GM10266 (cell line): ENCODE measurements around the gene SLC35F6.
"Not testable (repeated sequence)": the region's sequence is repeated elsewhere in the genome, so short reads cannot be mapped to it uniquely, and the experiment has no call there.

Experiments
- DNase-seq: peaks from one replicate; pipeline ENCODE4 v3.0.0; 2012; ENCODE audit errors: extremely low spot score
- CTCF ChIP-seq: IDR thresholded peaks from 2 replicates; pipeline ENCODE4 v1.5.1; 2012; ENCODE audit warnings: mild to moderate bottlenecking, low read depth; ENCODE audit not compliant: control insufficient read depth, insufficient read depth; ENCODE audit errors: missing control alignments

The SLC35F6 gene

DNA sequence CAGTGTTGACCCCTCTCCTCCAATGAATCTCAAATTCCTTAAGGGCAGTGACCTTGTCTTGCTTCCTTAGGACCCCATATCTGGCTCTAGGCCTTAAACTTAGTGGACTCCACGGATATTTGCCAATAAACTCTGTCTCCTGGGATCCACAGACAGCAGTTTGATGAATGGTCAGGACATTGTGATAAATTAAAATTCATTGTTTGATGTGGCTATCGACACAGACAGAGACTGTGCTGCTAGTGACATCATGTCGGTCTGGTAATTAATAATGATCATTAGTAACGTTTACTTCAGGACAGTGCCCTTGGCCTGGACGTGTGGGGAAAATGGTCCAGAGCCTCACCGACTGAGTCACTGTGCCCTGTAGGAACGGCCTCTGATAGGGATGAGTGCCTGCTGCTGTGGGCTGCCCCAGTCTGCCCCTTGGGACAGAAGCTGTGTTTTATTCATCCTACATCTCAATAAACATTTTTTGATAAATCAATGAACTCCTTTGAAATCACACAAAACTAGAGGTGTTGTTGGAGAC lies 5.2 kb upstream of the SLC35F6 start:
- DNase-seq: no peak
- no peak for TF ChIP-seq CTCF

DNA sequence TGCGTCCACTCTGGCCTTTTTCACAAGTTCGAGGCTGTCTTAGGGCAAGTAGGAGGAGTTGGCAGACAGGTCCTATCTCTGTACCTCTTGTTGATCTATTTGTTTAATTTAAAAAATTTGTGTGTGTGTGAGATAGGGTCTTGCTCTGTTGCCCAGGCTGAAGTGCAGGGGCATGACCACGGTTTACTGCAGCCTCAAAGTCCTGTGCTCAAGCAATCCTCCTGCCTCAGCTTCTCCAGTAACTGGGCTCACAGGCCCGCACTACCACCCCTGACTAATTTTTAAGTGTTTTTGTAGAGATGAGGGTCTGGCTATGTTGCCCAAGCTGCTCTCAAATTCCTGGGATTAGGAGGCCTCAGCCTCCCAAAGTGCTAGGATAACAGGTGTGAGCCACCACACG lies 4.2 kb upstream of the SLC35F6 start:
- TF ChIP-seq CTCF: no peak
- DNase-seq: no peak

DNA sequence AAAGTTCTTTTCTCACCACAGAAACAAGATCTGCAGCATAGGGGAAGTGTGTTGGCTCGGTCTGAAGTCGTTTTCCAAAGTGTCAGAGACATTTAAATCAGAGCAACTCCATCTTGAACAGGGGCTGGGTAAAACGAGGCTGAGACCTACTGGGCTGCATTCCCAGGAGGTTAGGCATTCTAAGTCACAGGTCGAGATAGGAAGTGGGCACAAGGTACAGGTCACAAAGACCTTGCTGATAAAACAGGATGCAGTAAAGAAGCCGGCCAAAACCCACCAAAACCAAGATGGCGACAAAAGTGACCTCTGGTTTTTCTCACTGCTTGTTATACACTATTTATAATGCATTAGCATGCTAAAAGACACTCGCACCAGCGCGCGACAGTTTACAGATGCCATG lies 3.1 kb upstream of the SLC35F6 start:
- not testable (repeated sequence) for DNase-seq

- no peak for DNase-seq
- TF ChIP-seq CTCF: no peak
These were observed 1.1 kb upstream of the SLC35F6 start for GRCh38 chr2:26763019-26763418.

GRCh38 chr2:26764906-26765305 lies 822 bp downstream of the SLC35F6 start:
- no peak for TF ChIP-seq CTCF
- DNase-seq: no peak

DNA sequence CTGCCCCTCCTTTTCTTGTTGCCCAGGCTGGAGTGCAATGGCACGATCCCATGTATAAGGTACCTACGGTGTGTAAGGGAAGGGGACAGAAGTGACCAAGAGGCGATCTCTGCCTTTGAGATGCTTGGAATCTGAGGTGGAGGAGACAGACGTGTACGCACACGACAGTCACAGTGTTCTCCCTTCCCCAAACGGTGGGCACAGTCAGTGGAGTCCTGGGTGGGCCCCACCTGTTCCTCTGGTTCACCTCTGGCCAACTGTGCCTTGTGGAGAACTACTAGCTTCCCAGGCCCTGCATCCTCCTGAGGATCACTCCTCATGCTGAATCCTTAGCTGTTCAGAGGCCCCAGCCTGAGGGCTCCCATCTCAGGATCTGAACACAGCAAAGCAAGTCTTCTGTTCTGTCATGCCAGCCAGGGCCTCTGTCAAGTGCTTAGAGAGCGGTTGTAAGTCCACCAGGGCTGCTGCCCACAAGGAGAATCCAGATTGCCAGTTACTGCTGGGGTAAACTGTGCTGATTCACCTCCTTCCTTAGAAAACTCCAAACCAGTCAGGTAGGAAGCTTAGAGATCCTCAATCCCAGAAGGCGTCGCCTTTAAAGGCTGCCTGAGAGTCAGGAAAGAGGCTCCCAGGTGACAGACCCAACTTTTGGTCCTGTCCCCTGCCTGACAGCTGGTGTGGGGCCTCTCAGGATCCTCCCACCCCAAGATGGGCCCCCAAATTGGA lies 1.6 kb downstream of the SLC35F6 start:
- TF ChIP-seq CTCF: no peak
- DNase-seq: no peak

- TF ChIP-seq CTCF: no peak
- DNase-seq: no peak
These were observed 3.0 kb downstream of the SLC35F6 start for GRCh38 chr2:26767129-26767528.

DNA sequence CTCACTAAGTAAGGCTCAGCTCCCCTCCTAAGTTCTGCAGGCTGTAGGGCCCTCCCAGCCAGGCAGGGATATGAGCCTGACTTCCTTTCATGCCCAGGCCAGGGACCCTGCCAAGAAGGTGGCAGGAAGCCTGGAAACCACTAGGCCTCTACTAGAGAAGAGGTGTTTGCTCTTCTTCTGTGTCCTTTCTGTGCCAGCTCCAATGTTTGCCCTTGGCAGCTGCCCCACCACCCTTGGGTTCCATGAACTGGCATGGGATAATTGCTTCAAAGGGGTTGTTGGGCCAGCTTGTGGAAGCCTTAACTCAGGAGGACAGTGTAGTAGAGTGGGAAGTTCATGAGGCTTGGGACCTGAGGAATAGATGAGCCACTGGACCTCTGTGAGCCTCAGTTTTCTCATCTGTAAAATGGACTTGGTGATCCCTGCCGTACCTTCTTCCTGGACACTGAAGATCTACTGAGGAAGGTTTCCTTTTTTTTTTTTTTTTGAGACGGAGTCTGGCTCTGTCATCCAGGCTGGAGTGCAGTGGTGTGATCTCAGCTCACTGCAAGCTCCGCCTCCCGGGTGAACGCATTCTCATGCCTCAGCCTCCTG lies 3.9 kb downstream of the SLC35F6 start:
- TF ChIP-seq CTCF: no peak
- no peak for DNase-seq
